Upper lobe of left lung (tissue), 6 donors: ENCODE data around the gene MVB12B. TPM values are rescaled to one million over a fixed set of nuclear protein-coding genes. Genes with fewer than 3 reads are reported as not detected.

Experiments
- ATAC-seq, 2 donors: fragments of 200-7000 bp; cut with Tn5 transposase; one replicate each; pipeline ENCODE4 v1.9.1; 2022; ENCODE audit warnings: mild to moderate bottlenecking in 2 of 2, moderate library complexity in 2 of 2; ENCODE audit not compliant: low FRiP score in 2 of 2
- DNase-seq, 2 donors: peaks; one replicate each; pipeline ENCODE4 v3.0.0-alpha.2; 2019 to 2020
- H3K27ac ChIP-seq, 4 donors: fragments of 200-600 bp; sonication (generic); one replicate each; pipeline ENCODE4 v1.5.1; 2016 to 2019
- H3K27me3 ChIP-seq, 4 donors: fragments of 200-600 bp; sonication (generic); one replicate each; pipeline ENCODE4 v1.5.1; 2017 to 2019
- H3K36me3 ChIP-seq, 4 donors: fragments of 200-600 bp; sonication (generic); one replicate each; pipeline ENCODE4 v1.5.1; 2016 to 2019
- H3K4me1 ChIP-seq, 4 donors: fragments of 200-600 bp; sonication (generic); one replicate each; pipeline ENCODE4 v1.5.1; 2018 to 2019
- H3K4me3 ChIP-seq, 4 donors: fragments of 200-600 bp; sonication (generic); one replicate each; pipeline ENCODE4 v1.5.1; 2017 to 2019; ENCODE audit warnings: mild to moderate bottlenecking in 2 of 4, moderate library complexity in 1 of 4
- H3K9me3 ChIP-seq, 4 donors: fragments of 200-600 bp; sonication (generic); one replicate each; pipeline ENCODE4 v1.5.1; 2018 to 2019
- CTCF ChIP-seq, 6 experiments: fragments of 450-650 bp in 4 of 6; fragments of 200-600 bp in 2 of 6; sonication (generic) in 2 of 6; IDR thresholded peaks; one replicate each; pipeline ENCODE4 v1.5.1; 2016 to 2019; ENCODE audit warnings: antibody characterized with exemption in 6 of 6
- EP300 ChIP-seq, 4 donors: sonication (generic); formaldehyde crosslinking; IDR thresholded peaks; one replicate each; pipeline ENCODE4 v1.5.1; 2017; ENCODE audit warnings: antibody characterized with exemption in 4 of 4, control low read depth in 2 of 4
- POLR2A ChIP-seq, 4 donors: fragments of 450-650 bp; IDR thresholded peaks; one replicate each; pipeline ENCODE4 v1.5.1; 2016 to 2017; ENCODE audit warnings: antibody characterized with exemption in 4 of 4, mild to moderate bottlenecking in 2 of 4
- POLR2AphosphoS5 ChIP-seq, 2 donors: sonication (generic); formaldehyde crosslinking; IDR thresholded peaks; one replicate each; pipeline ENCODE4 v1.5.1; 2017; ENCODE audit warnings: antibody characterized with exemption in 2 of 2
- WGBS, 2 donors: methylation state at CpG; one replicate each; pipeline ENCODE4 v1.1.5; 2017 to 2018; 5-methylcytosine and 5-hydroxymethylcytosine counted together
- total RNA-seq, 6 donors: library from RNA; depleted of rRNA in 4 of 6; stranded (reverse); fragments of >200 nt in 4 of 6; gene quantifications; one replicate each; pipeline versions ENCODE4 v1.1.0 to v1.2.1, GENCODE V29; 2016 to 2021
- donor health status: DM: no; HTN: no; CAD: no; lungs with moderate emphysema.
- donor health status: DM: no; HTN: yes; CAD: no; lungs with severe emphysema.

MVB12B gene
- total RNA-seq, 6 donors from 2014 or later: 36.7 to 60.7 (median 41.0) TPM

- peak overlapping the region in 3 of 4 donors; percentile 27 to 46 (median 41) for H3K4me3 ChIP-seq
- WGBS, 2 donors: 57 to 60% methylated on average over 7 to 8 of the region's 8 CpGs
- DNase-seq: no peak
- TF ChIP-seq CTCF (IDR thresholded peaks at IDR 0.05) (no peak), EP300 (IDR thresholded peaks at IDR 0.05) (no peak), POLR2A (IDR thresholded peaks at IDR 0.05) (no peak), POLR2AphosphoS5 (IDR thresholded peaks at IDR 0.05) (no peak)
- H3K36me3 ChIP-seq: no peaks in the 10 kb centered on the region
- ATAC-seq: no peak
- no peaks in the 10 kb centered on the region for H3K9me3 ChIP-seq
- H3K4me1 ChIP-seq: peaks cover 23 to 32% (median 28%) of the 10 kb centered on the region in 4 donors
- H3K27ac ChIP-seq: peak overlapping the region; percentile 33 to 68 (median 60)
- H3K27me3 ChIP-seq: peaks cover 0 to 29% (median 7%) of the 10 kb centered on the region in 4 donors
Observed at GRCh38 chr9:126516561-126516935, 189.9 kb downstream of the MVB12B start.

- ATAC-seq: peak; percentile 66 to 87
- peak overlapping the region; percentile 33 to 68 (median 60) for H3K27ac ChIP-seq
- WGBS, 2 donors: 5 to 8% methylated on average over 19 to 32 of the region's 32 CpGs
Observed at GRCh38 chr9:126516936-126517832, 190.6 kb downstream of the MVB12B start.

GRCh38 chr9:126517833-126518356, 191.3 kb downstream of the MVB12B start:
- H3K27me3 ChIP-seq: peaks cover 0 to 29% (median 7%) of the 10 kb centered on the region in 4 donors
- no peaks in the 10 kb centered on the region for H3K9me3 ChIP-seq
- H3K4me1 ChIP-seq: peaks cover 23 to 32% (median 29%) of the 10 kb centered on the region in 4 donors
- ATAC-seq (no peak), DNase-seq (no peak)
- 11% methylated on average over 9 of the region's 9 CpGs for WGBS, 2 donors
- TF ChIP-seq EP300 (IDR thresholded peaks at IDR 0.05) (no peak), POLR2A (IDR thresholded peaks at IDR 0.05) (no peak), POLR2AphosphoS5 (IDR thresholded peaks at IDR 0.05) (no peak), CTCF (IDR thresholded peaks at IDR 0.05) (no peak)
- peak overlapping the region in 1 of 4 donors; percentile 46 for H3K4me3 ChIP-seq
- H3K27ac ChIP-seq: peak overlapping the region in 2 of 4 donors; percentile 59 to 68
- no peaks in the 10 kb centered on the region for H3K36me3 ChIP-seq

More at GRCh38 chr9:126516936-126517832, 190.6 kb downstream of the MVB12B start:
- TF ChIP-seq CTCF (IDR thresholded peaks at IDR 0.05): no peak
- peak in 1 of 2 donors; percentile 61 for TF ChIP-seq POLR2AphosphoS5 (IDR thresholded peaks at IDR 0.05)
- TF ChIP-seq EP300 (IDR thresholded peaks at IDR 0.05): no peak
- peak in 1 of 4 donors; percentile 44 for TF ChIP-seq POLR2A (IDR thresholded peaks at IDR 0.05)
- DNase-seq: peak; percentile 65 to 89
- Histone ChIP-seq H3K4me1 (peaks cover 23 to 32% (median 28%) of the 10 kb centered on the region in 4 donors), H3K9me3 (no peaks in the 10 kb centered on the region), H3K4me3 (peak overlapping the region in 3 of 4 donors; percentile 27 to 46 (median 41)), H3K27me3 (peaks cover 0 to 29% (median 7%) of the 10 kb centered on the region in 4 donors), H3K36me3 (no peaks in the 10 kb centered on the region)

GRCh38 chr9:126518763-126519162, 192.1 kb downstream of the MVB12B start:
- ATAC-seq: no peak
- Histone ChIP-seq H3K27ac (no peak overlapping the region), H3K36me3 (no peaks in the 10 kb centered on the region), H3K9me3 (no peaks in the 10 kb centered on the region), H3K27me3 (peaks cover 0 to 29% (median 6%) of the 10 kb centered on the region in 4 donors), H3K4me1 (peaks cover 28 to 30% (median 29%) of the 10 kb centered on the region in 4 donors), H3K4me3 (no peak overlapping the region)
- DNase-seq: no peak
- WGBS, 2 donors: 76 to 77% methylated on average over 7 of the region's 7 CpGs
- TF ChIP-seq CTCF (IDR thresholded peaks at IDR 0.05) (no peak), POLR2A (IDR thresholded peaks at IDR 0.05) (no peak), POLR2AphosphoS5 (IDR thresholded peaks at IDR 0.05) (no peak), EP300 (IDR thresholded peaks at IDR 0.05) (no peak)
